H9 (cell line): Measurements from ENCODE around the gene KCNH4. TPM values are rescaled to one million over a fixed set of nuclear protein-coding genes. Genes with fewer than 3 reads are reported as not detected.
A peak's percentile ranks its signal among the peaks of the same experiment; 100 is the strongest.

Experiments used
- DNase-seq: peaks from one replicate; pipeline ENCODE4 v3.0.0-alpha.2; 2017
- H2AFZ ChIP-seq: one replicate; pipeline ENCODE4 v1.6.1; 2013; ENCODE audit warnings: mild to moderate bottlenecking, low read length, control low read depth, moderate library complexity
- H2AK5ac ChIP-seq: 2 replicates; pipeline ENCODE4 v1.6.1; 2013; ENCODE audit warnings: low read length, control low read depth, mixed read lengths; ENCODE audit not compliant: insufficient read length
- H2BK120ac ChIP-seq: one replicate; pipeline ENCODE4 v1.6.1; 2013; ENCODE audit warnings: low read depth, mild to moderate bottlenecking, low read length, control low read depth, inconsistent platforms; ENCODE audit not compliant: poor library complexity, severe bottlenecking
- H2BK12ac ChIP-seq: 2 replicates; pipeline ENCODE4 v1.6.1; 2013; ENCODE audit warnings: low read length, control low read depth, mixed read lengths, low read depth; ENCODE audit not compliant: insufficient read length
- H2BK15ac ChIP-seq: 2 replicates; pipeline ENCODE4 v1.6.1; 2013; ENCODE audit warnings: low read depth, low read length, control low read depth
- H2BK20ac ChIP-seq: one replicate; pipeline ENCODE4 v1.6.1; 2013; ENCODE audit warnings: low read depth, mild to moderate bottlenecking, low read length, control low read depth, inconsistent platforms; ENCODE audit not compliant: poor library complexity, severe bottlenecking
- H2BK5ac ChIP-seq: 2 replicates; pipeline ENCODE4 v1.6.1; 2013; ENCODE audit warnings: low read length, control low read depth, mixed read lengths; ENCODE audit not compliant: insufficient read length
- H3K14ac ChIP-seq: 2 replicates; pipeline ENCODE4 v1.6.1; 2013; ENCODE audit warnings: low read length, control low read depth; ENCODE audit not compliant: insufficient read depth
- H3K18ac ChIP-seq: 2 replicates; pipeline ENCODE4 v1.6.1; 2013; ENCODE audit warnings: low read depth, mild to moderate bottlenecking, mixed read lengths, low read length, control low read depth; ENCODE audit not compliant: insufficient read length
- H3K23ac ChIP-seq: 2 replicates; pipeline ENCODE4 v1.6.1; 2013; ENCODE audit warnings: low read length, control low read depth, mixed read lengths, low read depth; ENCODE audit not compliant: insufficient read length
- H3K23me2 ChIP-seq: 2 replicates; pipeline ENCODE4 v1.6.1; 2013; ENCODE audit warnings: low read depth, mild to moderate bottlenecking, mixed read lengths, low read length, control low read depth; ENCODE audit not compliant: insufficient read length, poor library complexity, severe bottlenecking
- H3K27ac ChIP-seq: 2 replicates; pipeline ENCODE4 v1.5.1; 2013; ENCODE audit warnings: low read length, control low read depth, mixed read lengths, low read depth; ENCODE audit not compliant: insufficient read length
- H3K27me3 ChIP-seq: 2 replicates; pipeline ENCODE4 v1.6.1; 2013; ENCODE audit warnings: low read length, control low read depth, inconsistent platforms; ENCODE audit not compliant: insufficient read depth
- H3K4ac ChIP-seq: 2 replicates; pipeline ENCODE4 v1.6.1; 2013; ENCODE audit warnings: low read depth, mild to moderate bottlenecking, control low read depth, inconsistent platforms, low read length, moderate library complexity
- H3K4me1 ChIP-seq: 2 replicates; pipeline ENCODE4 v1.6.1; 2013; ENCODE audit warnings: low read length, control low read depth, inconsistent platforms; ENCODE audit not compliant: insufficient read depth
- H3K4me2 ChIP-seq: 2 replicates; pipeline ENCODE4 v1.6.1; 2013; ENCODE audit warnings: low read length, control low read depth, mixed read lengths; ENCODE audit not compliant: insufficient read length, insufficient read depth
- H3K56ac ChIP-seq: 2 replicates; pipeline ENCODE4 v1.6.1; 2013; ENCODE audit warnings: low read depth, mild to moderate bottlenecking, mixed read lengths, low read length, control low read depth; ENCODE audit not compliant: insufficient read length
- H3K79me1 ChIP-seq: 2 replicates; pipeline ENCODE4 v1.6.1; 2013; ENCODE audit warnings: low read depth, mild to moderate bottlenecking, moderate library complexity, low read length, control low read depth, inconsistent platforms; ENCODE audit not compliant: insufficient read depth, poor library complexity, severe bottlenecking
- H3K79me2 ChIP-seq: 2 replicates; pipeline ENCODE4 v1.6.1; 2013; ENCODE audit warnings: low read length, control low read depth, inconsistent platforms; ENCODE audit not compliant: insufficient read depth
- H3K9ac ChIP-seq: 2 replicates; pipeline ENCODE4 v1.6.1; 2013; ENCODE audit warnings: low read length, control low read depth, mixed read lengths; ENCODE audit not compliant: insufficient read length; ENCODE audit errors: extremely low read depth
- H3K9me3 ChIP-seq: one replicate; pipeline ENCODE4 v1.6.1; 2013; ENCODE audit warnings: low read depth, low read length, inconsistent platforms; ENCODE audit not compliant: control insufficient read depth
- H3T11ph ChIP-seq: one replicate; pipeline ENCODE4 v1.6.1; 2013; ENCODE audit warnings: mild to moderate bottlenecking, low read length, control low read depth, inconsistent platforms
- H4K20me1 ChIP-seq: one replicate; pipeline ENCODE4 v1.6.1; 2013; ENCODE audit not compliant: control insufficient read depth, insufficient read length, insufficient read depth
- H4K5ac ChIP-seq: 2 replicates; pipeline ENCODE4 v1.6.1; 2013; ENCODE audit warnings: low read depth, mild to moderate bottlenecking, mixed read lengths, low read length, control low read depth; ENCODE audit not compliant: insufficient read length
- H4K8ac ChIP-seq: replicated peaks from 2 replicates; pipeline ENCODE4 v1.6.1; 2013; ENCODE audit warnings: low read length, control low read depth, mixed read lengths, low read depth; ENCODE audit not compliant: insufficient read length
- H4K91ac ChIP-seq: 2 replicates; pipeline ENCODE4 v1.6.1; 2013; ENCODE audit warnings: low read depth, mild to moderate bottlenecking, moderate library complexity, mixed read lengths, low read length, control low read depth; ENCODE audit not compliant: insufficient read length
- H3K27ac Mint-ChIP-seq, 3 experiments: 2 replicates in 2 of 3; 3 replicates in 1 of 3; pipeline ENCODE4 v1.8.0; 2020 to 2021; ENCODE audit warnings: mixed read lengths in 3 of 3, mild to moderate bottlenecking in 1 of 3, moderate library complexity in 1 of 3
- H3K27me3 Mint-ChIP-seq: 2 replicates; pipeline ENCODE4 v1.8.0; 2021; ENCODE audit warnings: low read depth, mild to moderate bottlenecking, moderate library complexity, mixed read lengths
- H3K36me3 Mint-ChIP-seq, 3 experiments: 2 replicates in 2 of 3; 3 replicates in 1 of 3; pipeline ENCODE4 v1.8.0; 2020 to 2021; ENCODE audit warnings: low read depth in 3 of 3, mixed read lengths in 3 of 3; ENCODE audit not compliant: insufficient read depth in 1 of 3
- H3K4me1 Mint-ChIP-seq, 2 experiments: 2 replicates each; pipeline ENCODE4 v1.8.0; 2020; ENCODE audit warnings: mixed read lengths in 2 of 2
- H3K4me3 Mint-ChIP-seq, 2 experiments: 2 replicates in 1 of 2; 3 replicates in 1 of 2; pipeline ENCODE4 v1.8.0; 2020 to 2021; ENCODE audit warnings: mild to moderate bottlenecking in 2 of 2, mixed read lengths in 2 of 2, moderate library complexity in 1 of 2
- H3K9me3 Mint-ChIP-seq, 2 experiments: 2 replicates in 1 of 2; 3 replicates in 1 of 2; pipeline ENCODE4 v1.8.0; 2020; ENCODE audit warnings: mild to moderate bottlenecking in 2 of 2, mixed read lengths in 2 of 2, moderate library complexity in 1 of 2
- CTCF ChIP-seq: fragments of 200-600 bp; sonication (generic); conservative IDR thresholded peaks from 3 replicates; pipeline ENCODE4 v1.8.0; 2021; ENCODE audit warnings: antibody characterized with exemption, mild to moderate bottlenecking
- WGBS: extraction: QIAGEN DNeasy Blood & Tissue Kit; methylation state at CpG from one replicate; pipeline ENCODE4 v1.1.7; 2013; ENCODE audit warnings: missing lambda C conversion rate, low lambda C conversion rate, mixed read lengths; ENCODE audit not compliant: insufficient read length; ENCODE audit errors: extremely low coverage; 5-methylcytosine and 5-hydroxymethylcytosine counted together
- total RNA-seq: library from RNA; stranded (reverse); gene quantifications from 2 replicates; pipeline ENCODE4 v1.2.1, GENCODE V29; 2021

KCNH4 gene
- total RNA-seq, 1 experiment from 2014 or later = not detected

GRCh38 chr17:42193216-42193968 lies 12.4 kb upstream of the KCNH4 start:
- peak overlapping the region; percentile 66 to 72; a peak in 4 of 5 replicates for H3K4me3 Mint-ChIP-seq
- no peak overlapping the region for H2BK20ac ChIP-seq
- no peak overlapping the region for H2BK15ac ChIP-seq
- no peak overlapping the region; the same call in 1 of the 2 replicates for H3K14ac ChIP-seq
- H3K36me3 Mint-ChIP-seq = no peaks in the 10 kb centered on the region
- no peak overlapping the region for H3K18ac ChIP-seq
- no peak overlapping the region for H2BK12ac ChIP-seq
- no peaks in the 10 kb centered on the region for H3K4me1 ChIP-seq
- no peak overlapping the region for H3K27ac ChIP-seq
- no peak overlapping the region for H3K27ac Mint-ChIP-seq
- no peaks in the 10 kb centered on the region for H3K79me1 ChIP-seq
- no peaks in the 10 kb centered on the region for H3K27me3 ChIP-seq
- no peaks in the 10 kb centered on the region for H3K27me3 Mint-ChIP-seq
- H3K4ac ChIP-seq = no peak overlapping the region
- H2BK5ac ChIP-seq = no peak overlapping the region
- TF ChIP-seq CTCF = no peak
- H3K56ac ChIP-seq = no peak overlapping the region
- H3K23me2 ChIP-seq = peaks cover 3% of the 10 kb centered on the region
- no peak overlapping the region for H2BK120ac ChIP-seq
- H4K91ac ChIP-seq = no peak overlapping the region
- no peaks in the 10 kb centered on the region for H3K9me3 Mint-ChIP-seq
- H2AFZ ChIP-seq = no peak overlapping the region
- H3K79me2 ChIP-seq = no peaks in the 10 kb centered on the region
- no peak overlapping the region for H2AK5ac ChIP-seq
- H4K5ac ChIP-seq = no peak overlapping the region
- no peak overlapping the region for H3K23ac ChIP-seq
- H3K9me3 ChIP-seq = no peaks in the 10 kb centered on the region
- no peaks in the 10 kb centered on the region for H4K20me1 ChIP-seq
- peaks cover 14% of the 10 kb centered on the region in 2 experiments for H3K4me1 Mint-ChIP-seq
- H4K8ac ChIP-seq = no peak overlapping the region
- DNase-seq = no peak
- peak overlapping the region; percentile 69 for H3K4me2 ChIP-seq
- no peak overlapping the region for H3K9ac ChIP-seq
- H3T11ph ChIP-seq = no peak overlapping the region
- no CpG with 5 or more reads among the region's 12 CpGs for WGBS
